K562 (cell line): Measurements from ENCODE around the gene ST6GALNAC1. TPM values are rescaled to one million over a fixed set of nuclear protein-coding genes. Genes with fewer than 3 reads are reported as not detected.
A peak's percentile ranks its signal among the peaks of the same experiment; 100 is the strongest.

Experiments
- ARID2 ChIP-seq: fragments of 450-650 bp; IDR thresholded peaks from 2 replicates; pipeline ENCODE4 v1.6.1; 2017; ENCODE audit warnings: antibody characterized with exemption, mild to moderate bottlenecking
- LEF1 ChIP-seq: fragments of 450-650 bp; IDR thresholded peaks from 2 replicates; pipeline ENCODE4 v1.6.1; 2016; ENCODE audit warnings: mild to moderate bottlenecking
- USF1 ChIP-seq: sonication (generic); formaldehyde crosslinking; IDR thresholded peaks from 2 replicates; pipeline ENCODE4 v1.9.0; 2022; ENCODE audit warnings: mild to moderate bottlenecking, missing genetic modification reagents
- ZBTB40 ChIP-seq, 2 experiments: fragments of 450-650 bp in 1 of 2; sonication (generic) in 1 of 2; formaldehyde crosslinking in 1 of 2; IDR thresholded peaks; 2 replicates each; pipeline versions ENCODE4 v1.7.1 to v1.9.0; 2016 to 2022; ENCODE audit warnings: inconsistent platforms in 1 of 2, mild to moderate bottlenecking in 1 of 2, missing genetic modification reagents in 1 of 2
- polyA plus RNA-seq, 8 experiments: library from polyadenylated mRNA; depleted of rRNA in 4 of 8; stranded (reverse) in 5 of 8; unstranded in 3 of 8; fragments of >200 nt; fragmentation: Nextera tagmentation in 2 of 8; fragmentation: Illumina TruSeq in 1 of 8; extraction: Ambion mirVana in 2 of 8; extraction: Trizol in 1 of 8; gene quantifications; 2 replicates each; pipeline versions ENCODE4 v1.2.1 to v1.2.3, GENCODE V29; 2011 to 2014; ENCODE audit warnings: inconsistent platforms in 1 of 8, missing spikeins in 1 of 8
- total RNA-seq, 7 experiments: library from RNA; depleted of rRNA in 6 of 7; stranded (reverse); fragments of >200 nt in 6 of 7; fragmentation: Illumina TruSeq in 2 of 7; extraction: Trizol in 2 of 7; gene quantifications; 2 replicates each; pipeline versions ENCODE4 v1.2.1 to v1.2.3, GENCODE V29; 2011 to 2021; ENCODE audit warnings: low replicate concordance in 1 of 7

Gene ST6GALNAC1
- total and polyA plus RNA-seq, 9 of the 15 experiments (the other 6 are each of a cell fraction or from before 2014, with no cell fraction given), result 20.6 to 68.4 (median 50.5) TPM

- TF ChIP-seq ZBTB40 (IDR thresholded peaks at IDR 0.05), result 0 out of 2 replicates have a peak, but pooled peaks have one; percentile 38
- TF ChIP-seq ZBTB40 (CRISPR knock-in tag; IDR thresholded peaks at IDR 0.05), result no peak
- 0 out of 2 replicates have a peak, but pooled peaks have one; percentile 43 for TF ChIP-seq LEF1
- peak; percentile 51; the same call in 1 of the 2 replicates for TF ChIP-seq ARID2
- no peak for TF ChIP-seq USF1 (CRISPR knock-in tag)
- TF ChIP-seq, all 486 proteins: peak for 73
These were observed 20.0 kb downstream of the ST6GALNAC1 start (continued) for GRCh38 chr17:76623271-76624146.
